NCI-H128 (cell line): ENCODE data around the gene CLEC3B.
"Not testable (repeated sequence)": the region's sequence is repeated elsewhere in the genome, so short reads cannot be mapped to it uniquely, and the experiment has no call there.

Experiments used
- DNase-seq: peaks from one replicate; lab custom pipeline; 2025; ENCODE audit not compliant: unreplicated experiment; lab: John Stamatoyannopoulos, UW

The CLEC3B gene

DNA sequence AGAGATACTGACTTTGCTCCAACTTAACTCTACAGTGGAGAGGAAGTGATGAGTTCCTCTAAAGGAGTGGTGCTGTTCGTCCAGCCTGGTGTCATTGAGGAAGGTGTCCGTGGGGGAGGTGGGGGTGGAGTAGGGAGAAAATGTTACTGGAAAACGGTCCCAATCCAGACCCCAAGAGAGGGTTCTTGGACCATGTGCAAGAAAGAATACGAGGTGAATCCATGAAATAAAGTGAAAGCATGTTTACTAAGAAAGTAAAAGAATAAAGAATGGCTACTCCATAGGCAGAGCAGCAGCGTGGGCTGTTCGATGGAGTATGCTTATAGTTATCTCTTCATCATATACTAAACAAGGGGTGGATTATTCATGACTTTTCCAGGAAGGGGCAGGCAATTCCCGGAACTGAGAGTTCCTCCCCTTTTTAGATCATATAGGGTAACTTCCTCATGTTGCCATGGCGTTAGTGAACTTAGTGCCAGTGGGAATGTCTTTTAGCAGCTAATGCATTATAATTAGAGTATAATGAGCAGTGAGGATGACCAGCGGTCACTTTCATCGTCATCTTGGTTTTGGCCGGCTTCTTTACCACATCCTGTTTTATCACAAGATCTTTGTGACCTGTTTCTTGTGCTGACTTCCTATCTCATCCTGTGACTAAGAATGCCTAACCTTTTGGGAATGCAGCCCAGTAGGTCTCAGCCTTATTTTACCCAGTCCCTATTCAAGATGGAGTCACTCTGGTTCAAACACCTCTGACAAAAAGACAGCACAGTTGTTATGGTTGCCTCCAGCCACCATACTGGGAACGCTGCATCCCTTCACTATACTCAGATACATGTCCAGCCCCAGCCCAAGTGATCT, 38.6 kb downstream of the CLEC3B start:
- DNase-seq, result no peak

- DNase-seq, result no peak
Measured at GRCh38 chr3:45065373-45065720, 39.2 kb downstream of the CLEC3B start.

GRCh38 chr3:45066109-45066801, 40.2 kb downstream of the CLEC3B start:
- DNase-seq, result no peak

GRCh38 chr3:45067486-45067885, 41.4 kb downstream of the CLEC3B start:
- no peak for DNase-seq

DNA sequence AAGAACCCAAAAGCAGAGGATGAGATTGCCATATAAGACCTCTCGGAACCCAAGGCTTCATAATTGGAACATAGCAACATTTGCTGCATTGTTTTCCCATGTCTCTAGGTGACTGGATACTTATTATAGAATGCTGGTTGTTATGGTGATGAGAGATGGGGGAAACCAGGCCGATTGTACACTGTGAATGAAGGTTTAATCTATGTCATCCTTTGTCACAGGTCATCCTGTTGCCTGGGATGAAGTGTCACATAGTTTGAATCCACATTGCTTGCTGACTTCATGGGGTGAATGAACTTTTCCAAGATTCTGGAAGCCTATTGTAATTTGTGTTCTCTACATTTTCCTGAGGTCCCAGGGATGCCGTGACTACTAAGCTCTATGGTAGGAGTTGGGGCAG, 41.8 kb downstream of the CLEC3B start:
- no peak for DNase-seq

DNA sequence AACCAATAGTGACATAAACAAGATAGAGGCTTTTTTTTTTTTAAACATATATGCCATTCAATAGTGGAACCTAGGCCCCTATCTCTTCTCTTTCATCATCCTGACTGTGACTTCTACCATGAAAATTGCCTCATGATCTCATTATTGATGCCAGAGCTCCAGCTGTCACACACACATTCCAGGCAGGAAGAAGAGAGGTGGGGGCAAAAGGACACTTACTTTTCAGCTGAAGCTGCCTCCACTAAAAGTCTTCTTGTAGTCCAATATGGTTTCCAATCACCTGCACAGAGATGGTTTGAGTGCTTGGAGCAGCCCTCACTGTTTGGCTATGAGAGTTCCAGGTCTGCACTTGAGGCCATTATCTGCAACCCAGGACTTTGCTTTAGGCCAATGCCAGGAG, 45.0 kb downstream of the CLEC3B start:
- no peak for DNase-seq

- DNase-seq, result no peak
Measured at GRCh38 chr3:45075821-45076625, 49.9 kb downstream of the CLEC3B start.

- DNase-seq, result not testable (repeated sequence)
Measured at GRCh38 chr3:45078256-45078655, 52.2 kb downstream of the CLEC3B start.

DNA sequence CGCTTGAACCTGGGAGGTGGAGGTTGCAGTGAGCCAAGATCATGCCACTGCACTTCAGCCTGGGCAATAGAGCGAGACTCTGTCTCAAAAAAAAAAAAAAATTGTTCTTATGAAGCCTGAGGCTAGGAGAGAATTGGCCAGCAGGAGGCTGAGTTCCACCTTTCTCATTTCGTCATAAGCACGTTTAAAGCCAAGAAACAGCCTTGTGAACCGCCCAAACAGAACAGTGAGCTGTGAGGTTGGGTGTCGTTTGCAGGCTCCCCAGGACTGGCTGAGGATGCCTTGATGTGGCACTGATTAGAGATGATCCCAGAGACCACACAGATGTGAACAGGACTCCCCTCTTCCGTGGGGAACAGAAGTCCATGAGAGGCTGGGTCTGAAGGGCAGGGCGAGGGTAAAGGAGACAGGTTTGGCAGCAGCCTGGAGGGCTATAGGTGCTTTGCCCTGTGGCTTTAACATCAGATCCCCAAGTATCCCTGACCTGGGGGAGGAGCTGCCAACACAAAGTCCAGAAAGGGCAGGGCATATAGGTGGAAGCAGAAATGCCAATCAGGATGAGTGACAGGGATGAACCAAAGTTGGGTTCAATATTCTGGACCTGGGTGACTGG, 52.9 kb downstream of the CLEC3B start:
- no peak for DNase-seq

- no peak for DNase-seq
Measured at GRCh38 chr3:45079715-45080114, 53.6 kb downstream of the CLEC3B start.

GRCh38 chr3:45080824-45081223, 54.7 kb downstream of the CLEC3B start:
- DNase-seq, result no peak

DNA sequence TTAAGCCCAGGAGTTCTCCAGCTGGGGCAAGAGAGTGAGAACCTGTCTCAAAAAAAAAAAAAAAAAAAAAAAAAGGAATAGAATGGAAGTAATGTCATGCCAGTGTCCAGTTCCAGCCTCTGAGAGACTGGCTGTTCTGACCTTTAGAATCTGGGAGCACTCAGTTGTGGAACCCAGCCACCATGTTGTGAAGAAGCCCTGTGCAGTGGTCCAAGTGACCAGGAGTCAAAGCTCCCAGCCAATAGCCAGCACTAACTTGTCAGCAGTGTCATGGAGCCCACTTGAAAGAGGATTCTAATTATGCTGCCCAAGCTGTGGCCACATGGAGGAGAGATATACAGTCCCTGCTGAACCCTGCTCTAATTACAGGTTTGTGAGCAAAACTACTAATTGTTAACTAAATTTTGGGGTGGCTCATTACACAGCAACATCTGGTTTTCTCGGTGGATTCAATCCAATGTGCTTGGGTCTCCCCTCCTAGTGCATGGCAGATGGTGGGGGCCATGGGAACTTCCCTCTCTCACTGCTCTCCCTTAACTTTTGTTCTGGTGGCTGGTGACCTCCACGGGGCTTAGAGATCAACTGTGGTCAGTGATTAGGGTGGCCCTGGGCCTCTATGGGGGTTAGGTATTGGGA, 55.5 kb downstream of the CLEC3B start:
- no peak for DNase-seq

DNA sequence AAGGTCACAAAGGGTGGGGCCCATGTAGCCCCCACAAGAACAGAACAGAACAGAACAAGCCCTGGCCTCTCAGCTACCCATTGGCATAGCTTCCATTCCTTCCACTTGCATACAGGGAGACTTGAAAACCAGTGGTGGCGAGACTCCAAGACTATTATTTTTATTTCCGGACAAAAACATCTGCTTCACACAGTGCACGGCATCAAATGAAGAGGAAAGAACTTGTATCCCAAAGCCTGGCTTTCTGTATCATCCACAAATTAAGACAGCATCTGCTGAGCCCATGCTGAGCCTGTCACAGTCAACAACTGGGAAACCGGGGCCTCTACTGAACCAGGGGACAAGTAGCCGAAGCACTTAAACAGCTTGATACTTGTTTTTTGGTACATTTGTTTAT, 56.0 kb downstream of the CLEC3B start:
- DNase-seq, result no peak

GRCh38 chr3:45083023-45083422, 56.9 kb downstream of the CLEC3B start:
- DNase-seq, result no peak

DNA sequence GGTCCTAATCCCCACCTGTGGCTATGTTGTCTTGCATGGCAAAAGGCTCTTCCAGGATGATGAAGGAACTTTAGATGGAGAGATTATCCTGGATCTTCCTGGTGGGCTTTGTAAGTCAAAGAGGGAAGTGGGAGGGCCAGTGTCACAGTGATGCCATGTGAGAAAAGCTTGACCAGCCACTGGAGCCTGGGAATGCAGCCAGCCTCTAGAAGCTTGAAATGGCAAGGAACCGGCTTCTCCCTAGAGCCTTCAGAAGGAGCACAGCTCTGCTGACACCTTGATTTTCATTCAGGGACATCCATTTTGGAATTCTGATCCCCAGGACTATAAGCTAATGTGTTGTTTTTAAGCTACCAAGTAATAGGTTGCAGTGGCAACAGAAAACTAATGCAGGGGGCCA, 58.3 kb downstream of the CLEC3B start:
- no peak for DNase-seq

DNA sequence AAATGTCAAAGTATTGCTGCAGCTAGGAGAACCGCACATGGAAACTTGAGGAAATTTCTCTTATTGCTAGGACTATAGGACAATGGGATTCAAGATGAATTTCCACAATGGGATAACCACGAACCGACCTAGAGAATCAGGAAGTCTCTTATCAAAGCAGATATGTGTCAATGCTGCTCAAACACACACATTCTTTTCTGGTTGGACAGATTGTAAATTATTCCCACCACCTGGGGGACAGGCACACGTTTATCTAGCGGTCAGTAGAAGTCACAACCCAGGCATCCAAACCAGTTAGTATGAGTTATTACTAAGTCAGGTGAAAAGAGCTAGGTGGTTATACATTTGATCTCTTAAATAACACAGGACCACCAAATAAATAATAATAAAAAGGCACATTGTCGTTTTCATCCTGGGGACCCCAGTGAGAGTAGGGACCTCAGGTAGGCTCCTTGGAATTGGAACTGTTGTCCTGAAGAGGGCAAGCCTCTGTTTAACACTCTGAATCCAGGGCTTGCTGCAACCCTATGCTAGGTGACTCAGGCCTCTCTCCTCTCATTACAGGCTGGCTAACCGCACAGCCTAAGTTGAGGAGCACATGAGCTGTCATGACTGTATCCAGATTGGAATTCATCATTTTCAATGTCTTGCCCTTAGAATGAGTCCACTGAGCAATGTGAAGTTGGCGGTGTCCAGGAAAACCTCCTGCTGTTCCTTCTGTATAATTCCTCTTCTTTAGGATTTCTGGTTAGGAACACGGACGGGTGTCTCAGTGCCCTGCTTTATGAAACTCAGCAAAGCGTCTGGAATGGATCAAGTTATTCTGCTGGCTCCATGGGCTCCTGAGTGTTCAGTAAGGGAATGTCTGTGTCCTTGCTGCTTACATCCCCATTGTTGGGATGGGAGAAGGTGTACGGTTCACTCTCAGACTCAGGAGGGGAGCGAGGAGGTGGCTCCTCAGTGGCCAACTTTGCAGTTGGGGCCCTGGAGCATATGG, 59.0 kb downstream of the CLEC3B start:
- no peak for DNase-seq
